GM19035 (cell line): Measurements from ENCODE around the gene CNGA2.
"Not testable (repeated sequence)": the region's sequence is repeated elsewhere in the genome, so short reads cannot be mapped to it uniquely, and the experiment has no call there.

Experiments
- ATAC-seq: cut with Tn5 transposase; IDR thresholded peaks from one replicate; pipeline ENCODE4 v1.9.1; 2021; ENCODE audit not compliant: unreplicated experiment

The CNGA2 gene

DNA sequence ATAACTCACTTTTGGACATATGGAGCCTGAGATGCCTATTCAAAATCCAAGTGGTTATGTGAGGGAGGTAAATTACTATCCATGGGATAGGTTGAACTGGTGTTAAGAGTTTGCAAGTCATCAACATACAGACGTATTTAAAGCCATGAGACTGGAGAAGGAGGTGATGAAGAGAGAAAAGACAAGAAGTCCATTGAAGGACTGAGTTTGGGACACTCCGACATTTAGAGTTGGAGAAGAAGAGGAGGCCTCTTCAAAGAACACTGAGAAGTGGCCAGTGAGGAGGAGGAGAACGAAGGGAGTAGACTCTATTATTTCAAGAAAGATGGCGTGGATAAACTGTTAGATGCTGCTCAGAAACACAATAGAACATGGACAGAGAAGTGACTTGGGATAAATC is at the start of gene CNGA2:
CNGA2 (plus strand) TSS at position 301 of the 400 bp plus-strand sequence. CDS start 3,738 bp downstream, outside the sequence.
- ATAC-seq = no peak

DNA sequence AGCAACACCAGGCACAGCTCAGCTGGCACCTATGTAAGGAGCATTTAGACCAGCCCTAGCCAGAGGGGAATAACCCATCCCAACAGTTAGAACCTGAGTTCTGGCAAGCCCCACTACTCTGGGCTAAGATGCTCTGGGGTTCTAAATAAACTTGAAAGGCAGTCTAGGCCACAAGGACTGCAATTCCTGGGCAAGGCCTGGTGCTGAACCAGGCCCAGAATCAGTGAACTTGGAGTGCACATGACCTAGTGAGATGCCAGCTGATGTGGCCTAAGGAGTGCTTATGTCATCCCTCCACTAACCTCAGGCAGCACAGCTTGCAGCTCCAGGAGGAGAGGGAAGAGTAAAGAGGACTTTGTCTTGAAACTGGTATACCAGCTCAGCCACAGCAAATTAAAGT is 46.9 kb upstream of the CNGA2 start:
- ATAC-seq = no peak

DNA sequence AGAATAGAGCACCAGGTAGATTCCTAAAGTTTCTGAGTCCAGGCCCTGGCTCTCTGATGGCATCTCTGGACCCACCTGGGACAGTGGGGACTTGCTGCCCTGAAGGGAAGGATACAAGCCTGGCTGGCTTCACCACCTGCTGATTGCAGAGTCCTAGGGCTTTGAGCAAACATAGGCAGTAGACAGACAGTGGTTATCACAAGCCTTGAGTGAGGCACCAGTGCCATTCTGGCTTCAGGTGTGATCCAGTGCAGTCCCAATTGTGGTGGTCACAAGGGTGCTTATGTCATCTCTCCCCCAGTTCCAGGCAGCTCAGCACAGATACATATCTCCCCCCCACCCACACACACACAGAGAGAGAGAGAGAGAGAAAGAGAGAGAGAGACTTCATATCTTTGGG is 45.9 kb upstream of the CNGA2 start:
- ATAC-seq = no peak

DNA sequence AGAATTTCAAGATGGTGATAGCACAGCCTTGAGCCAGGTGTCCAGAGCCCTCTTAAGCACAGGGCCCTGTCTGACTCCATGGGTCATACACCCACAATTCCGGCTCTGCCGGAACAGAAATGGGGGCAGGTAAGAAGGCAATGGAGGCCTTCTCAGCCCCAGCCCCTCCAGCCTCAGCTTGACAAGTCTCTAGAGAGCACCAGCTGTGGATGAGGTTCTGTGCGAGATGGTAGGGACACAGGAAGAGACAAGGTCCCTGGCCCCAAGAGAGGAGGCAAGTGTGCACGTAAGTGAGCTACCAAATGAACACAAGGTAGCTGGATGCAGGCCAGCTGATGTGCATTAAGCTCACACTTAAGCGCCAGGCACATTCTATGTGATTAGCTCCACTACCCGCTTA is 41.7 kb upstream of the CNGA2 start:
- no peak for ATAC-seq

DNA sequence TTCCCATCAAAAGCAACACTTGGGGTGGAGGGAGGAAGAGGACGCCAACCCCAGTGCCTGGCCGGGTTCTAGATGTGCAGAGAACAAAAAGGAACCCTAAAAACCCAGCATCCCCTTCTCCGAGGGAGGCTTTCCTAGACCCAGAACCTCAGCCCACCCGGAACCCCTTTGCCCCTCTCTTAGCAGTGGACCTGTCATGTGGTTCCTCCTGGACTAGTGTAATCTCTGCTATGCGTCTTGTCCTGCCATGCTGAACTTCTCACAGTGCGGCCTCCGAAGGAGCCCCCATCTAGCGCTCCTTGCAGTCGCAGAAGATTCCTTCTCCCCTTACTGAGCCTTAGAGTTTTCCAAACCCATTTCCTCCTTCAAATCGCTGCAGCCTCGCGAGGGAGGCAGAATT is 40.4 kb upstream of the CNGA2 start:
- no peak for ATAC-seq

DNA sequence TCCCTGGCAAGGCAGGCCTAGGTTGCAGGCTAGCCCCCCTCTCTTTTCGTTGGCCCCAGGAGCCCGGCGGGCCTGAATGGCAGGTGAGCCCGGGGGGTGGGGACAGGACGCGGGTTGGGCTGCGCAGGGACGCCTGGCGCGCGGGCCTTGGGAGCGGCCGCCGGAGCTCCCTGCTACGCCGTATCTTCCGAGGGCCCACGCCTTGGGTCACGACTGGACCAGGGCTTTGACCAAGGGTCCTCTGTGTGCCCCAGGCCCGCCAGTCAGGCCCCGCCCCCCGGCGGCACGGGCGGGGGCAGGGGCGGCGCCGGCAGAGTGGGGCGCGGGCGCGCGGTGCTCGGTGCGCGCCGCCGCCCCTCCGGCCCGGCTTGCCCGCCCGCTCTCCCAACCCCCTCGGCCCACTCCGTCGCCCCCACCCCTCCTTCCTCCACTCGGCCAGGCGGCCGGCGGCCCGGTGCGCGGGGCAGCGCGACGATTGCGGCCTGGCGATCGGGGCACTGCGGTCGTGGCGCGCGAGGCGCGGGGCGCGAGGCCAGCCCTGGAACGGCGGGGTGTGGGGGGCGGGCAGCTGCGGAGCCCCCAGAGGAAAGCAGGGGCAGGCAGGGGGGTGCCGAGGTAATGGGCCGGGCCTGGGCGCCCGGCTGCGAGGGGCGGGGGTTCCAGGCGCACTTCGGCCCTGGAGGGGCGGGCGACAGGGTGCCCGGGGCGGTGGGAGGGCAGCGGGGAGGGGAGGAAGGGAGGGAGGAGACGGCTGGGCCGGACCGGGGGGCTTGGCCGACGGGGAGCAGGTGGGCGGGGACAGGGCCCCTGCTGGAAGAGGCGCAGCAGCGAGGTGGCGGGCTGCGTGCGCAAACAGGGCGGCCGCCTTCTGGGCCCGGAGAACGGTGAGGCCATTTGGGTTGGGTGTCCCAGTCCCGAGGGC is 39.6 kb upstream of the CNGA2 start, which contains the start of gene PRRG3:
PRRG3 (plus strand) TSS at position 798 of the 922 bp plus-strand sequence. CDS start 3,357 bp downstream, outside the sequence.
- ATAC-seq = no peak

DNA sequence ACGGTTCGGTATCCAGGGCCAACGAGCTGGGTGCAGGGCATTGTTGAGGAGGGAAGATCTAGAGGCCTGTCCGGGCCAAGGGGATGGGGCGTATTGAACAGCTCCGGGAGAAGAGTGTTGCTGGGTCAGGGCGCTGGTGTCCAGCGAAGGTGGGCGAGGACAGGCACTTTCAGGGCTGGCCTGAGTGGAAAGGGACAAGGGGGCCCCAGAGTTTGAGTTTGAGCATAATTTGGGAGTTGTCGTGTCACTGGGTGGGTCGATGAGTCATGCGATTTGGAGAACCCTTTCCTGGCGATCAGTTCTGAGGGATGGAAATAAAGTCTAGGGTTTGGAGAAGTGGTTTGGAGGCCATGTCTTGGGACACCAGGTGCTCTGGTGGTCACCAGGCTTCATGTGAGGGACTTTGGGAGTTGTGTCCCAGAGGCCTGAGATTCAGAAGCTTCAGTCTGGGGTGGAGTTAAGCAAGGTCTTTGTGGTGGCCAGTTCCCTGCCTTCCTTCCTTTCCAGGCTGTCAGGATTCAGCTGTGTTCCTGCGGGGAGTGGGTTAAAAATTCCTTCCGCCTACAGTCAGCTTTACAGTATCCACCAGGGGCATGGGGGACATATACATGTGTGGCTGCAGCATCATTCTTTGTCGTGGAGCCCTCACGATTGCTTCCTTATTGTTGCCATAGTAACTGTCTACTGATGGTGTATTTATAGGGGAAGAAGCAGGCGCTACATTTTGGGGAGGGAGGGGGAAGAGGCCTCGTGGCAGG is 38.8 kb upstream of the CNGA2 start:
- no peak for ATAC-seq

DNA sequence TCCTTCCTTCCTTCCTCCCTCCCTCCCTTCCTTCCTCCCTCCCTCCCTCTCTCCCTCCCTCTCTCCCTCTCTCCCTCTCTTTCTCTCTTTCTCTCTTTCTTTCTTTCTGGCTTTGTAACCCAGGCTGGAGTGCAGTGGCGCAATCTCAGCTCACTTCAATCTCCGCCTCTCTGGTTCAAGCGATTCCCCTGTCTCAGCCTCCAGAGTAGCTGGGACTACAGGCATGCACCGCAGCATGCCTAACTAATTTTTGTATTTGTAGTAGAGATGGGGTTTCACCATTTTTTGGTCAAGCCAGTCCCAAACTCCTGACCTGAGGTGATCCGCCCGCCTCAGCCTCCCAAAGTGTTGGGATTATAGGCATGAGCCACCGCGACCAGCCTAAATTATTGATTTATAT is 37.5 kb upstream of the CNGA2 start:
- ATAC-seq = not testable (repeated sequence)

DNA sequence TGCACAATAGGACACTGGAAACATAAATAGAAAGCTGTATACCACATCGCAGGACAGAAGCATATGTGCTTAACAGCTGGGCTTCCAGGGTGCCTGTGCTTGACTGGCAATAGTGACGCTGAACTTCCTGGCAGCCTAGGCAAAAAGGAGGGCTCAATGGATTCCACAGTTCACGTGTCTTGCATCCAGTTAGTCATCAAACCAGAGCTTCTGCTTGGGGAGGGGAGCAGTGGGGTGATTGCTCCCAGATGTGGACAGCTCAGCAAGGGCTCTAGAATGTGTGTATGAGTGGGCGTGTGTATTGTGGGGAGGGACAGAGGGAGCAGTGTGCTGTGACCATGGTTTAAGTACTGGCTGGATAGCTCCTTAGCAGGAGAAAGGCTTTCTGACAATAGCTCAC is 37.0 kb upstream of the CNGA2 start:
- no peak for ATAC-seq

DNA sequence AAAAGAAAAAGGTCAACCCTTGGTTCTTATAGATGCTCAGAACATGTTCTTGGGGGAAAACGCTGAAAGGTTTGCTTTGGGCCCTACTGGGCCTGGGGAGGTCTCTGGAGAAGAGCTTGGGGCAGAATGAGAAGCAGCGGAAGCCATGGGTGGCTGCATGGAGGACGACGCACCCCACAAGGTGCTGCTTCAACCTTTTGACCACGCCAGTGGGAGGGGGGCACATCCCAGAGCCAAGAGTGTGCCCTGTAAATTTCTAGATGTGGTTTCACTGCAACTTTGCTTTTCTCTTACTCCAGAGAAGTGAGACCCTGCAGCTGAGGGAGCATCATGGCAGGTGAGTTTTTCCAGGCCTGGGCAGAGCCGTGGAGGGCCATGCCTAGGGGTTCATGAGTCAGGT is 36.1 kb upstream of the CNGA2 start:
- ATAC-seq = no peak

DNA sequence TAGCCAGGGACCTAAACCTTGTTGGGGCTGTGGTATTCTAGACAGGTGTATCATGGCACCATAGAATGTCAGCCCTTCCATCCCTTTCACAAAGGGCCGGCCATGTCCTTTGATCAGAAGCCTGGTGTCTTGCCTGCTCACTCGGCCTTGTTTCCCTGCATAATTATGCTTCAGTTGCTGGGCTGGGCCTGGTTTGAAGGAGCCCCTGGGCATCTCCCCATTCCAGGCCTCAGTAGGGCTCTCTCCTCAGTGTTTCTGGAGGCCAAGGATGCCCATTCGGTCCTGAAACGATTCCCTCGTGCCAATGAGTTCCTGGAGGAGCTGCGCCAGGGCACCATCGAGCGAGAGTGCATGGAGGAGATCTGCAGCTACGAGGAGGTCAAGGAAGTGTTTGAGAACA is 34.8 kb upstream of the CNGA2 start:
- no peak for ATAC-seq

DNA sequence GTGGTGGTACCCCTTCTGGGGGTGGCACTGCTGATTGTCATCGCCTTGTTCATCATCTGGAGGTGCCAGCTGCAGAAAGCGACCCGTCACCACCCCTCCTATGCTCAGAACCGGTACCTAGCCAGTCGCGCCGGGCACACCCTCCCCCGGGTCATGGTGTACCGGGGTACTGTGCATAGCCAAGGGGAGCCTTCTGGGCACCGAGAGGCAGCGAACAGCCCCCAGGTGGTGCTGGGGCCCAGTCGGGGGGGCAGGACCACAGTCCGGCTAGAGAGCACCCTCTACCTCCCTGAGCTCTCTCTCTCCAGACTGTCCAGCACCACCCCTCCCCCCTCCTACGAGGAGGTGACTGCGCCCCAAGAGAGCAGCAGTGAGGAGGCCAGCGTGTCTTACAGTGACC is 34.0 kb upstream of the CNGA2 start:
- no peak for ATAC-seq

DNA sequence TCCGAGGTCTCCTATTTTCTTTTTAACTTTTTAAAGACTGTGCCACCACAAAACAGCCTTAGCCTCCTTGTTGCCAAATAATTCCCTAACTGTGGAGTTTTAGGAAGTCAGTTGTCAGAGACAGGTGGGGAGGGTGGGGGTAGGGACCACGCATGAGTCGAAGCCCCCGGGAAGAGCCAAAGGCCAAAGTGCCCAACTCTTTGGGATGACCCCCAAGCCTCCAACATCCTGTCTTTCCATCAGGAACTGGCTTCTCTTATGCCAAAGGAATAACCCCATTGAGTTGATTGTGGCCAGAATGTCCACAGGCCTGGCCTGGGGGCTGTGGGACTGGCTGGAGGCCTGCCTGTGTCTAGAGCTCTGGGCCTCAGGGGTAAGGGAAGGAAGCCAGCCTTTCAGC is 33.5 kb upstream of the CNGA2 start:
- ATAC-seq = no peak

DNA sequence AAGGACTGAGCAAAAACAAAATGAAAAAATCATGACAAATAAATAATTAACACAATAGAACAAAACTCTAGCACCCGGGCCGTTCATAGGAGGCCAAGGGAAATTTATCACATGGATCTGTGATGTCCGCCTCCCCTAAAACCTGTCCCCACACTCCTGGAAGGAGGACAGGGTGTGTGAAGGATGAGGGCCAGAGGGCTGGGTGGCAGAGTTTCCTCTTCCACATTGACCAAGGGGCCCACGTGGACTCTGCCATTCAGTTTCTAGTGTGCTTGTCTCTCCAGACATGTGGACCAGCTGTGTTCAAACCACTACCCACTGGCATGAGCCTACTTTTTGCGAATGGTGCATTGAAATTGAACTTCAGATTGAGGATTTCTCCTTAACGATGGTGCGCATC is 33.0 kb upstream of the CNGA2 start:
- no peak for ATAC-seq

DNA sequence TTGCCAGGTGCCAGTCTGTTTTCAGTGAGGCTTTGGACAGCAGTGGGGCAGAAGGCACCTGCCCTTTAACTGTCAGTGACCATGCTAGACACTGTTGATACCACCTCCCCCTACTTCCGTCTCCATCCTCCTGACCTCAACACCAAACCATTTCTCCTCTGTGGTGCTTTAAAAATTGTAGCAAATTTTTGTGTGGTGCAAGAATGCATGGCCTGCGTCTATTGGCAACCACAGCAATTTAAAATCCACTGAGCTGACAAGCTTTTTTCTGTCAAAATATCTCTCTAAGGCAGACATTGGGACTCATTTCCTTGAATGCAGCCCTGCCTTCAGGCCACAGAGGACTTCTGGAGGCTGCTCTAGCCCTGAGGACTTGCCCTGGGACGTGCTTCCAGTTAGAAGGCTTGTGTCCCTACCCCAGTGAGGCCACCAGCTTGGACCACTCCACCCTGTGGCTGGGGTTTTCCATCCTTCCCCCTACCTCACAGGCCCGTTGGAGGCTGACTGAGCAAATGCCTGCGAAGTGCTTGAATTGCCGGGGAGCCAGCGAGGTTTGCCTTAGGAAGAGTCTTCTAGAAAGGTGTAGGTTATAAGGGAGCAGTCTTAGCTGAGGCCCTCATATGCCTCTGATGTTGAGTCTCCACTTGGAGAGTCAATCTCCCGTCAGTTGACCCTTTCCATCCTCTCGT is 32.4 kb upstream of the CNGA2 start:
- no peak for ATAC-seq

DNA sequence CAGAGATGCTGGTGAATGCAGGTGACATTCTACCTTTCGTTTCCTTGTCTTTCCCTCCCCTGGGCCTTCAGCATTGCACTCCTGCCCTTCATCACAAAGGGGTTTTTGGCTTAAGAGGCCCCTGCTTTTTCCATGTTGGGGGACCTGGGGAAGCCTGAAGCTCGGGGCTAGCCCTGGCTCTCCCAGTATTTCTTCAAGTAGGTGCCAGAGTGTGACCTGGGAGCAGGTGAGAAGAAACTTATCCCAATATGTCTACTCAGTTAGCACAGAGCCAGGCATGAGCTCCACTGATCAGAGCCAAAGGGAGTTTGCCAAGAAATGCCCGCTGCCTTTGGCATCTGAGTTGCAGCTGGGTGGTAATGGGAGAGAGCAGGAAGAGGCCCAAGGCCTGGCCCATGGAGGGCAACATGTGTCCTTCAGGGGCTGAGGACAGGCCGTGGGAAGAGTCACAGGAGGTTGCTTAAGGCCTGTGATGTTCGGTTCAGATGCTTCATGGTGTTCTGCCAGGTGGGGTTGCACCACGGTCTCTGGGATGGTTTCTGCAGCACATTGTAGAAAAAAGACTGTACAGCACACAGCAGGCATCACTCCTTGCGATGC is 31.7 kb upstream of the CNGA2 start:
- ATAC-seq = no peak

DNA sequence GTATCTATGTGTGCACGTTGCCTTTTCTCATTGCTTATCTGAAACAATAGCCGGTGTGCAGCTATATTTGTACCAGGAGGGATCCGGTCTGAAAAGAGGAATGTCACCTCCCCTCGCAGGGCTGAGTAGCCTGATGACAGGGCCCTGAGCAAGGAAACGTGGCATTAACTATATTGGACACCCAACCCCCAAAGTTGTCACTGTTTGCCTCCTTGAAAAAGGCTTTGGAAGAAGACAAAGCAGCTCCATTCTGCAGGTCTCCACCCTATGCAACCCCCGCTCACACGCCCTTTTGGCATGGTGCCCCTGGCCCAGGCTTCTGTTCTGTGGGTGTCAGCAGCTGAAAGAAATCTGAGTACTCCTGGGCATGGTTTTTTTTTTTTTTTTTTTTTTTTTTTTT is 31.1 kb upstream of the CNGA2 start:
- ATAC-seq = no peak

DNA sequence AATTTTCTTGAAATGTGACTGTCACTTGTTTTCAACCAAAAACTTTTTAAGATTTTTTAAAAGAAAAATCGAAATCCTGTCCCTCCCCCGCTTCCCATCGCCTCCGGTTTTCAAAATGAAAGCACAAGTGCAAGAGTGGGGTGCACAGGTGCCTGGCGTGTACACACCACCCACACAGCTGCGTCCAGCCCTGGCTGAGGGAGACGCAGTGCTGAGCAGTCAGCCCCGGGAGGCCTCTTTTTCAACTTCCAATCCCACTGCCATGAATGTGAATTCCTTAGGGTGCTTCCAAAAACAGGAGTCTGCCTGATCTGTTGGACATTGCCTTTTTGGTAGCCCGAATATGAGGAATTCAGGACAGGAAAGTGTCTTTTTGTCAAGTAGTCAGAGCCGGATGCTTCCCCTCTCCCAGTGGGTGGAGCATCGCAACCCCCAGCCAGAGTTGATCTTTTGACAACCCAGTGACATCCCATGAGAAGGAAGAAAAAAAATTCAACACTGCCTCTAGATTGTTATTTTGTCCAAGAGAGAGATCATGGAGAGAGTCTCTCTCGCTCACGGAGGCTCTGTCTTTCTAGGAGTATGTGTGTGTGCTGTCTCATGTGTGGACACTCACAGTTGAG is 30.4 kb upstream of the CNGA2 start:
- no peak for ATAC-seq

DNA sequence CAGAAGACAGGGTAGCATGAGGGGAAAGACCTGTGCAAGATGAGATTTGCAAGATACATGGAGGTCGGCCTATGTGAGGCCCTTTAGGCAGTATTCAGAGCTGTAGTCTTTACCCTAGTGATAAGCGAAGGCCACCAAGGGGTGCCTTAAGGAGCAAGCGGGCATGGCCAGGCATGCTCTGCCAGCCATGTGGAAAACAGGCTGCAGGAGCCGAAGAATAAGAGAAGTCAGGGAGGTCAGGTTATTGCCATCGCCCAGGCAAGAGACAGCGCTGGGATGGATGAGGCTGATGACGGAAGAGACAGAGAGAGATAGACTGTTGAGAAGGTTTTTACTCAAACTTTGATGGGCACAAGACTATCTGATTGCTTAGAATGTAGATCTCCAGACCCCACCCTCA is 25.7 kb upstream of the CNGA2 start:
- ATAC-seq = no peak

DNA sequence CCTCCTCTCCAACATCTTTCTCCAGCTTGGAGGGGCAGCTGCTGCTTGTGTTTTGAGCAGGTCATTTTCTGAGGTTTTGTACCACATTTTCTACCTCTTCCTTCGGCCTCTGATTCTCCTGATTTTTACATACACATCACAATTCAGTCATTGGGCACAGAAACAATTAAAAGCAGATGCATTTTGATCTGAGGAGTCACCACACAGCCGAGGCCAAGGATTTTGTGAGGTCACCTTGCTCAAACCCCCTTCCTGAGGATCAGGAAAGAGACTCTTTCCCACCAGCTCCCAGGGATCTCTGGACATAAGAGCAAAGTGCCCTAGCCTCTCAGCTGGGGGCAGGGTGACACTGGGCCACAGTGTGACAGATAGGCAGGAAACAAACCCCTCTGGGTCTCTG is 24.1 kb upstream of the CNGA2 start:
- ATAC-seq = no peak

DNA sequence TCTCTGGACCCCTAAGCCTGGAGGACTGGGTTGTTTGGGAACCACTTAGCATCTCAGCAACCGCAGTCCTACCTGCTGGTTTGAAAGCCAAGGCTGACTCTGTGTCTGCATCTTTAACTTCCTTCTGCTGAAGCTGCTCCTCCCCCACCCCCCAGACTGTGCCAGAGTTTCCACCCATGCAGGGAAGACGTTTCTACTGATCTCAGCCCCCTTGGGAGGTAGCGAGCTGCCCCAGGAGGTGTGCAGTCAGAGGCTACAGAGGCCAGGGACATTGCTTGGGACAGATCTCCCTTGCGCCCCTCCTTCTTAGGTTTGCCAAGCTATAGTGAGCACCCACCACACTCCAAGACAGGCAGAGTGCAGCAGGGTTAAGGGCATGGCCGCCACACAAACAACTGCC is 23.4 kb upstream of the CNGA2 start:
- no peak for ATAC-seq
